Muscle layer of duodenum (tissue), 2 donors: ENCODE data around the gene ZWILCH.

Source experiments
- H3K27ac ChIP-seq: one replicate; pipeline ENCODE4 v1.7.0; 2013; ENCODE audit warnings: mild to moderate bottlenecking, low read length
- H3K27me3 ChIP-seq: one replicate; pipeline ENCODE4 v1.7.0; 2013; ENCODE audit warnings: low read depth, mild to moderate bottlenecking, control low read depth, low read length
- H3K36me3 ChIP-seq, 2 donors: one replicate each; pipeline ENCODE4 v1.7.0; 2013; ENCODE audit warnings: low read length in 2 of 2, control low read depth in 1 of 2, mild to moderate bottlenecking in 1 of 2; ENCODE audit not compliant: insufficient read depth in 2 of 2, control insufficient read depth in 1 of 2
- H3K4me1 ChIP-seq, 2 donors: one replicate each; pipeline ENCODE4 v1.7.0; 2013; ENCODE audit warnings: low read length in 2 of 2, mild to moderate bottlenecking in 2 of 2, control low read depth in 1 of 2, moderate library complexity in 1 of 2; ENCODE audit not compliant: insufficient read depth in 2 of 2, control insufficient read depth in 1 of 2
- H3K4me3 ChIP-seq, 2 donors: one replicate each; pipeline ENCODE4 v1.7.0; 2013; ENCODE audit warnings: low read length in 2 of 2, low read depth in 1 of 2, mild to moderate bottlenecking in 1 of 2
- H3K9me3 ChIP-seq, 2 donors: one replicate each; pipeline ENCODE4 v1.7.0; 2013; ENCODE audit warnings: low read length in 2 of 2, control low read depth in 1 of 2, mild to moderate bottlenecking in 1 of 2; ENCODE audit not compliant: control insufficient read depth in 1 of 2
- donor health status: healthy.

ZWILCH gene

DNA sequence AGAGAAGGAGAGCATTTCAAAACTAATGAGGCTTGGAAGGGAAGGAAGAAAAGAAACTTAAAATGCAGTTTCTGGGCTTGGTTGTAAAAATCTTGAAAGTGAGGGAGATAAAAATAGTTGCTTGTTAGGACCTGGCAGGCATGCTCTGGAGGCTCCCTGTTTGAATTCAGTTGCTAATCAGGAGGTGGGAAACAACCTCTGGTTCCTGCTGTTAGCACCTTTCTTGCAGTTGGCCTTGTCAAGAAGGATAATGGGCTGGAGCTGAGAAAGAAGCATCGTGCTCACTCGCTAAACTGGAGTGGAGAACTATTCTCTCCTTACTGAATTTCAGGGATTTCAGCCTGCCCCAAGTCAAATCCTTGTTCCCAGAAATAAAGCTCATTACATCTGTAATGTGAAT lies 31.0 kb upstream of the ZWILCH start:
- Histone ChIP-seq H3K27me3 (no peaks in the 10 kb centered on the region), H3K36me3 (no peaks in the 10 kb centered on the region), H3K4me1 (no peaks in the 10 kb centered on the region), H3K4me3 (no peak overlapping the region), H3K27ac (no peak overlapping the region), H3K9me3 (no peaks in the 10 kb centered on the region)

DNA sequence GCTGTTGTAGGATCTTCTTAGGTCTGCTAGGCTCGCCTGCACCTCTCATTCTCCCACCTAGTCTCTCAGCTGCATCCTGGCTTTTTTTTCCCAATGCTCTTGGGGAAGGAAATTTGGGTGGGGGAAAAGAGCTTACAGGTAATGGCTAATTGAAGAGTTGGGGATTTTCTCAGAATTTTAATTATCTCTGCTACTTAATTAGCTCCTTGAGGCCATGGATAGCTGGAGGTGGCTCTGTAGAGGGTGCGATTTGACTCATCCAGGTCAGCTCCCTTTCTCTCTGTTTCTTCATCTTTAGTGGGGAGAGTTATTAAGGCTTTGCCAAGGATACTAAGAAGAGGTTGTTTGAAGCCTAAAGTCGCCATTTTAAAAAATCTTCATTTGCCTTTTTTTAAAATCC lies 30.2 kb upstream of the ZWILCH start:
- Histone ChIP-seq H3K9me3 (no peaks in the 10 kb centered on the region), H3K4me1 (no peaks in the 10 kb centered on the region), H3K36me3 (no peaks in the 10 kb centered on the region), H3K4me3 (no peak overlapping the region), H3K27ac (no peak overlapping the region), H3K27me3 (no peaks in the 10 kb centered on the region)

DNA sequence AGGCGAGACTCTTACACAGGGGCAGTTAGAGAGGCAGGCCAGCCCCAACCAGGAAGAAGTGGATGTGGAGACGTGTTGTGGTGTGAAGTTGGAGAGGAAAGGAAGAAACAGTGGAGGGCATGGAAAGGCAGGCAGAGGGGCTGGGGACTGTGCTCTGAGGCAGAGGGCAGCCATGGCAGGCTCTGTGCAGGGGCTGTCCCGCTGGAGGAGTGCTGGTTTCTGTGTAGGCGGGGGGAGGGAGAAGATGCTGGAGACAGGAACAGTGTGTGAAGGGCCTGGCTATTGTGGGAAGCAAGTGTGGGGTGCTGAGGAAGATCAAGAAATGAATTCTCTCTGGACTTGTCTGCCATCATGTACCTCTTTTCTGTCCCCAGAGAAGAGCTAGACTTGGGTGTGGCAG lies 28.6 kb upstream of the ZWILCH start:
- Histone ChIP-seq H3K36me3 (peaks cover 4 to 9% of the 10 kb centered on the region in 2 donors), H3K27ac (no peak overlapping the region), H3K4me3 (no peak overlapping the region), H3K9me3 (no peaks in the 10 kb centered on the region), H3K27me3 (no peaks in the 10 kb centered on the region), H3K4me1 (no peaks in the 10 kb centered on the region)

DNA sequence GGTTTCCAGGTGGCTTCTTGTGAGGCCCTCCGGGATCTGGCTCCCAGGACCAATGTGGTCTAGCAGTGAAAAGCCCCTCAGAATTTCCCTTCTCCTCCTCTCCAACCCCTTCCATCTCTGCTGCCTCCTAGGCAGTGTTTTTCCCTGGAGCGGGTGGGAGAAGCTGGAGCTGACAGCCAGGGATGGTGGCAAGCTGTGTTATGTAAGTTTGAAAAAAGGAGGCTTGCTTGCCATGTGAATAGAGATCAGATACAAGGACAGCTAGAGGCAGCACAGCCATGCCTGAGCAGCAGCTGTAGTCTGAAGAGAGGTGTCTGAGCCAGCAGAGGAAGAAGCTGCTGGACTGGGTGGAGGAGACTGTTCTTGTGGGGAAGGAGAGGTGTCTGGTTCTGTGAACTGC lies 28.1 kb upstream of the ZWILCH start:
- H3K9me3 ChIP-seq, result no peaks in the 10 kb centered on the region

DNA sequence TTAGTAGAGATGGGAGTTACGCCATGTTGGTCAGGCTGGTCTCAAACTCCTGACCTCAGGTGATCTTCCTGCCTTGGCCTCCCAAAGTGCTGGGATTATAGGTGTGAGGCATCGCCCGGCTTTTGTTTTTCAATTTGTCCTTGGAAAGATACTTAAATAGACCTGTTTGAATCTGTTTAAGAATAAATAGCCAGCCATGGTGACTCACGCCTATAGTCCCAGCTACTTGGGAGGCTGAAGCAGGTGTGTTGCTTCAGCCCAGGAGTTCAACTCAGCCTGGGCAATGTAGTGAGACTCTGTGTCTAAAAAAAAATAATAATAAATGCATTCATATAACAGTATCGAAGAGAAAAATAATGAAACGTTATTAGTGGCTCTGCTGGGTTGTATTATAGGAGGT lies 24.9 kb upstream of the ZWILCH start:
- Histone ChIP-seq H3K4me3 (no peak overlapping the region), H3K36me3 (peaks cover 6 to 20% of the 10 kb centered on the region in 2 donors), H3K27ac (no peak overlapping the region), H3K9me3 (no peaks in the 10 kb centered on the region), H3K4me1 (no peaks in the 10 kb centered on the region), H3K27me3 (no peaks in the 10 kb centered on the region)

More for the DNA sequence above, 28.1 kb upstream of the ZWILCH start:
- no peaks in the 10 kb centered on the region for H3K4me1 ChIP-seq
- H3K27me3 ChIP-seq, result no peaks in the 10 kb centered on the region
- H3K27ac ChIP-seq, result no peak overlapping the region
- H3K36me3 ChIP-seq, result peaks cover 6 to 14% of the 10 kb centered on the region in 2 donors
- no peak overlapping the region for H3K4me3 ChIP-seq

DNA sequence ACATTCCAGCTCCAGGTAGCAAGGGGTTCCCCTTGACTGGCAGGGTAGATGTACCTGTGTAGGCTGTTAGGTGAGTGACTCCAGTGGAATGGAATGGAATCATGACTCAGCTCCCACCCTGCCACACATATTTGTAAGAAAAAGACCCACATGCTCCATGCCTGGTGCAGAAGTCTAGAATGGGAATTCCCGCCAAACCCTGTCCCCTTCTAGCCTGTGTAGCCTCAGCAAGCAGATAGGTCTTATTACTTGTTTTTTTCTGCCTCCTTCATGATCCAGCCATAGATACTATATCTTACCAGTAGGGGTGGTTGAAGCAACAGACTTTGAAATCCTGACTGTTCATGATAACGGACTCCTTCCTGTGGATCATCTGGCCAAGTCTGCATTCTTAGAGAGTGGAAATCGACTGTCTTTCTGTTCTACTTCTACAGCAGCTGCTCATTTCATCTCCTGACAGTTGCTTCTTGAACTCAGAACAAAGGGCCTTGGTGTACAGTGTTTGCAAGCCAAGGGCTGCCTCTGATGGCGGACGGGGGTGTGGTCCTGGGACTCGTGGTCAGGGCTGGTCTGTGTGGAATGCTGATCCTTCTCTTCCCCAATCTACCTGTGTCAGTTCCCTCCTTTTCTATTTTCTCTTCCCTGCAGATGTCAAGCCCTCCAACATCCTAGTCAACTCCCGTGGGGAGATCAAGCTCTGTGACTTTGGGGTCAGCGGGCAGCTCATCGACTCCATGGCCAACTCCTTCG lies 23.8 kb upstream of the ZWILCH start:
- Histone ChIP-seq H3K4me3 (no peak overlapping the region), H3K27ac (no peak overlapping the region), H3K36me3 (peaks cover 6 to 25% of the 10 kb centered on the region in 2 donors), H3K27me3 (no peaks in the 10 kb centered on the region), H3K4me1 (no peaks in the 10 kb centered on the region), H3K9me3 (no peaks in the 10 kb centered on the region)

DNA sequence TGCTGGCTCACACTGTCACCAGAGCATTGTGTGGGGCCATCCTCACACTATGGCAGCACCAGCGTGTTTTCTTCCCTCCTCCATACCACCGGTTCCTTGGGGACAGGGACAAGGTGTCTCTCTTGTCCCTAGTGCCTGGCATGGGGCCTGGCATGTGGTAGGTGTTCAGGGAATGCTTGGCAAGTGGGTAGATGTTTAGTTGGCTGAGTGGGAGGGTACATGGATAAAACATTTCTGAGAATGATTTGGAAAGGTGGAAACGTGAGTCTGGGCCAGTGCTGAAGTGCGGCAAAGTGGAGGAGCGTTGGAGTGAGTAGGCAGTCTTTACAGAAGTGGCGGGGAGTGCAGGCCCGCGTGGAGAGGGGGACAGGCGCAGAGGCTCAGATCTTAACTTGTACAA lies 22.6 kb upstream of the ZWILCH start:
- Histone ChIP-seq H3K4me3 (no peak overlapping the region), H3K36me3 (peaks cover 6 to 26% of the 10 kb centered on the region in 2 donors), H3K4me1 (no peaks in the 10 kb centered on the region), H3K27me3 (no peaks in the 10 kb centered on the region), H3K27ac (no peak overlapping the region), H3K9me3 (no peaks in the 10 kb centered on the region)

DNA sequence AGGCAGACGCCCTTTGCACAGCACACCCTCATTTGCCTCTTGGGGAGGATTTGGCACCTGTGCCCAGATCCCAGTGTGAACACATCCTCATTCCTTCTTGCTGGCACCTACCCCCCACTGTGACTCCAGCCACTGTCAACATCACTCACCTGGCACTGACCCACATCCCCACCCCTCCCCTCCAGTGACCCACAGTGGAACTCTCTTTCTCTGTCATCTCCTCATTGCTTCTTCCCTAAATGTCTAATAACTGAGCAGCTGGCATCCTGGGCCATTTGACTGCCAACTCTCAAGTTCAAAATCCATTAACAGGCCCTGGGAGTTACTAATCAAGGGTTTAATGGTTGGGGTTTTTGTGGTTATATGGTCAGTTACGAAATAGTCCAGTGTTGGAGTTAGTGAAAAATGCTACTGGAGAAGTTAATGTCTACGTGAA lies 22.0 kb upstream of the ZWILCH start:
- no peaks in the 10 kb centered on the region for H3K4me1 ChIP-seq

DNA sequence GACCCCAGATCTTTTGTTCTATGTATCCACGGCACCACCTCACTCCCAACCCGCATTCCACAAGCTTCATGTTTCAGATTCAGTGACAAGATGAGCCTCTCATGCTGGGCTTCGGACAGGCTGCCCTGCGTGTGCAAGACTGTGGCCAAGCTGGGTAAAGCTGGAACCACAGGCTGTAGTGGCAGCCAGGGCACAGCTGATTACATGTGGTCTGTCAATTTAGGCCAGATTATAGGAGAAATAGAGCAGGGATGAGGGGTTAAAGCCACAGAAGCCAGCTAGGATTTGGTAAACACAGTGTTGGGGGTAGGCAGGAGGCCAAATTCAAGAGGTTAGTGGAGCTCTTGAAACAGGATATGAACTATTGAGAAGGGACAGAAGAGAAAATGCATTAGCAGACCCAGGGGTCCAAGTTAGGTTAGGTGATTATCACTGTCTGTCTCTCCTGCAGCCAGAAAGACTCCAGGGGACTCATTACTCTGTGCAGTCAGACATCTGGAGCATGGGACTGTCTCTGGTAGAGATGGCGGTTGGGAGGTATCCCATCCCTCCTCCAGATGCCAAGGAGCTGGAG lies 20.5 kb upstream of the ZWILCH start:
- no peak overlapping the region for H3K4me3 ChIP-seq
- H3K36me3 ChIP-seq, result peaks cover 16 to 42% of the 10 kb centered on the region in 2 donors
- H3K9me3 ChIP-seq, result no peaks in the 10 kb centered on the region
- no peak overlapping the region for H3K27ac ChIP-seq
- H3K27me3 ChIP-seq, result no peaks in the 10 kb centered on the region
- H3K4me1 ChIP-seq, result no peaks in the 10 kb centered on the region

More for the DNA sequence above, 22.0 kb upstream of the ZWILCH start:
- H3K27me3 ChIP-seq, result no peaks in the 10 kb centered on the region
- H3K4me3 ChIP-seq, result no peak overlapping the region
- H3K9me3 ChIP-seq, result no peaks in the 10 kb centered on the region
- no peak overlapping the region for H3K27ac ChIP-seq
- H3K36me3 ChIP-seq, result peaks cover 12 to 30% of the 10 kb centered on the region in 2 donors

DNA sequence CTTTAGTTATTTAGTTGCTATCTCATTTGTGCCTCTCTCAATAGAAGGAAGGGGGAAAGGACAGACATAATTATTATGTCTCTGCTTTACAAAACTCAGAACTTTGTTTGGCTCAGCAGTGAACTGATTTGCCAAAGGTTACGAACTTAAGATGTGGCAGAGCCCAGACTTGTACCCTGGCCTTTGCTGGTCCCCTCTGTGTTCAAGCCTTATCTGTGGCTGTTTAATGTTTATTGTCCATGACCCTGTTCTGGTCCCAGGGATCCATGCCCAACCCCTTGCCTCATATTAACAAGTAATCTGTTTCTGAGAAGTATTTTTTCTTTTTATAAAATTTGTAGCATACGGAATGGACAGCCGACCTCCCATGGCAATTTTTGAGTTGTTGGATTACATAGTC lies 18.2 kb upstream of the ZWILCH start:
- peaks cover 22 to 51% of the 10 kb centered on the region in 2 donors for H3K36me3 ChIP-seq

DNA sequence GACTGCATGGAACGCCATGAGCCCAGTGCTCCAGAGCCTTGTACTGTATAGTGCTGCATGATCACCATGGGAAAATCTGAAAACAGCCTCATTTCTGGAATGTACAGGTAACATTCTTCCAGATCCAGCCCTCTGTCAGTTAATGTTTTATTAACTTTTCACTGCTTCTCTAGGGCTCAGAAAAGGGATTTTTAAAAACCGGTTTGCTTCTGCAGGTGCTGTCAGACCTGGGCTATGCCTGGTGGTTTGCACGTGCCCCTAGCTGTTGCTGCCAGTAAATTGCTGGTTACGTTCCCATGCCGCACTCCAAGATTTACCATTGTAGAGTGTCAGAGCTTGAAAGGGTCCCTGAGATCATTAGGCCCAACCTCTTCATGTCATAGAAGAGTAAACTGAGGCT lies 16.6 kb upstream of the ZWILCH start:
- Histone ChIP-seq H3K4me1 (no peaks in the 10 kb centered on the region), H3K27ac (no peak overlapping the region), H3K4me3 (no peak overlapping the region), H3K36me3 (peaks cover 31 to 53% of the 10 kb centered on the region in 2 donors), H3K27me3 (no peaks in the 10 kb centered on the region), H3K9me3 (no peaks in the 10 kb centered on the region)

More for the DNA sequence above, 18.2 kb upstream of the ZWILCH start:
- Histone ChIP-seq H3K27ac (no peak overlapping the region), H3K4me3 (no peak overlapping the region), H3K4me1 (no peaks in the 10 kb centered on the region), H3K9me3 (no peaks in the 10 kb centered on the region), H3K27me3 (no peaks in the 10 kb centered on the region)
